ENCODE measurements around the gene SHISA4. TPM values are rescaled to one million over a fixed set of nuclear protein-coding genes. Genes with fewer than 3 reads are reported as not detected.
A peak's percentile ranks its signal among the peaks of the same experiment; 100 is the strongest.

Gene SHISA4
- polyA plus RNA-seq, 3 donors: 1.5 to 3.1 (median 2.3) TPM

DNA sequence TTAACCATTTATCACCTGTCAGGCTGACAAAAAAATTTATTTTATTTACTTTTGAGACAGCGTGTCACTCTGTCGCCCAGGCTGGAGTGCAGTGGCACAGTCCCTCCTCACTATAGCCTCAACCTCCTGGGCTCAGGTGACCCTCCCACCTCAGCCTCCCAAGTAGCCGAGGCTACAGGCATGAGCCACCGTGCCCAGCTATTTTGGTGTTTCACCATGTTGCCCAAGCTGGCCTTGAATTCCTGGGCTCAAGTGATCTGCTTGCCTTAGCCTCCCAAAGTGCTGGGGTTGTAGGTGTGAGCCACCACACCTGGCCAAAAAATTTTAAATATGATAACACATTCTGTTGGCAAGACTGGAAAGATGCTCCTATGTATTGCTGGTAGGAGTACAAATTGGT is 48.6 kb upstream of the SHISA4 start:
- Mint-ChIP-seq H3K27me3 (ENCODE audit: low read depth in 3 of 3) (no peaks in the 10 kb centered on the region), H3K4me3 (no peak overlapping the region), H3K27ac (no peak overlapping the region), H3K4me1 (peaks cover 33% of the 10 kb centered on the region), H3K36me3 (peaks cover 10 to 14% of the 10 kb centered on the region in 2 donors), H3K9me3 (peaks cover 3 to 6% (median 4%) of the 10 kb centered on the region in 7 donors)
- DNase-seq: no peak
- Histone ChIP-seq H3K27me3 (ENCODE audit: control insufficient read depth in 2 of 2, insufficient read depth in 2 of 2, low read length in 2 of 2) (no peaks in the 10 kb centered on the region), H3K36me3 (replicated peaks in 1 of 2; ENCODE audit: control insufficient read depth in 1 of 2, insufficient read depth in 2 of 2, low read length in 2 of 2) (peaks cover 9 to 19% of the 10 kb centered on the region in 2 donors), H3K27ac (ENCODE audit: low read depth in 1 of 2, low read length in 2 of 2) (peak overlapping the region in 1 of 2 donors; percentile 22), H3K9me3 (replicated peaks in 1 of 2; ENCODE audit: control insufficient read depth in 1 of 2, insufficient read depth in 1 of 2, low read length in 2 of 2) (no peaks in the 10 kb centered on the region), H3K79me2 (ENCODE audit: insufficient read depth, low read length) (peaks cover 100% of the 10 kb centered on the region), H3K4me2 (replicated peaks; ENCODE audit: extremely low read depth, low read length, poor library complexity, severe bottlenecking) (no peak overlapping the region), H3K9ac (ENCODE audit: insufficient read depth, low read length, poor library complexity, severe bottlenecking) (no peak overlapping the region), H3K4me1 (ENCODE audit: control insufficient read depth in 1 of 2, insufficient read depth in 2 of 2, low read length in 2 of 2) (peaks cover 10 to 24% of the 10 kb centered on the region in 2 donors), H2AFZ (ENCODE audit: insufficient read depth, low read depth, low read length, poor library complexity, severe bottlenecking) (no peak overlapping the region), H3K4me3 (replicated peaks in 1 of 3; ENCODE audit: low read depth in 2 of 3, low read length in 3 of 3) (no peak overlapping the region), H4K20me1 (ENCODE audit: insufficient read depth, low read length) (peaks cover 80% of the 10 kb centered on the region)
- intact Hi-C loops (cut with micrococcal nuclease): no loop called here
- TF ChIP-seq, protein P1, sequence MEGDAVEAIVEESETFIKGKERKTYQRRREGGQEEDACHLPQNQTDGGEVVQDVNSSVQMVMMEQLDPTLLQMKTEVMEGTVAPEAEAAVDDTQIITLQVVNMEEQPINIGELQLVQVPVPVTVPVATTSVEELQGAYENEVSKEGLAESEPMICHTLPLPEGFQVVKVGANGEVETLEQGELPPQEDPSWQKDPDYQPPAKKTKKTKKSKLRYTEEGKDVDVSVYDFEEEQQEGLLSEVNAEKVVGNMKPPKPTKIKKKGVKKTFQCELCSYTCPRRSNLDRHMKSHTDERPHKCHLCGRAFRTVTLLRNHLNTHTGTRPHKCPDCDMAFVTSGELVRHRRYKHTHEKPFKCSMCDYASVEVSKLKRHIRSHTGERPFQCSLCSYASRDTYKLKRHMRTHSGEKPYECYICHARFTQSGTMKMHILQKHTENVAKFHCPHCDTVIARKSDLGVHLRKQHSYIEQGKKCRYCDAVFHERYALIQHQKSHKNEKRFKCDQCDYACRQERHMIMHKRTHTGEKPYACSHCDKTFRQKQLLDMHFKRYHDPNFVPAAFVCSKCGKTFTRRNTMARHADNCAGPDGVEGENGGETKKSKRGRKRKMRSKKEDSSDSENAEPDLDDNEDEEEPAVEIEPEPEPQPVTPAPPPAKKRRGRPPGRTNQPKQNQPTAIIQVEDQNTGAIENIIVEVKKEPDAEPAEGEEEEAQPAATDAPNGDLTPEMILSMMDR (IDR thresholded peaks at IDR 0.05): no peak
- WGBS (ENCODE audit: insufficient coverage): 100% methylated on average over 3 of the region's 4 CpGs

DNA sequence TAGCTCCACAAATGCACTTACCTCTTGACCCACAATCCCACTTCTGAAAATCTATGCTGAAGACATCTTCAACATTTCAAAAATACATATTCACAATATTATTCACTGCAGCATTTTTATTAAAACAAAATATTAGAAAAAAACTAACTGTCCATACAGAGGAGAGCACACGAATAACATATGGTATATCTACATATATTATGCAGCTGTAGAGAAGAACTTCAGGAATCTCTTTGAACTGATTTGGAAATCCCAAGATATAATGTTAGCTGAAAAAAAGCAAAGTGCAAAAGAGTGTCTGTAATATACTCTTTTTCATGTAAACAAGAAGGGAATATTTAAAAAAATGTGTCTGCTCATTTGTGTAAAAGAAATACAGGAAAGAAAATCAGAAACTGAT is 48.2 kb upstream of the SHISA4 start:
- Histone ChIP-seq H3K4me3 (replicated peaks in 1 of 3; ENCODE audit: low read depth in 2 of 3, low read length in 3 of 3) (no peak overlapping the region), H3K4me1 (ENCODE audit: control insufficient read depth in 1 of 2, insufficient read depth in 2 of 2, low read length in 2 of 2) (peaks cover 10 to 24% of the 10 kb centered on the region in 2 donors), H2AFZ (ENCODE audit: insufficient read depth, low read depth, low read length, poor library complexity, severe bottlenecking) (no peak overlapping the region), H3K9me3 (replicated peaks in 1 of 2; ENCODE audit: control insufficient read depth in 1 of 2, insufficient read depth in 1 of 2, low read length in 2 of 2) (no peaks in the 10 kb centered on the region), H3K9ac (ENCODE audit: insufficient read depth, low read length, poor library complexity, severe bottlenecking) (no peak overlapping the region), H3K36me3 (replicated peaks in 1 of 2; ENCODE audit: control insufficient read depth in 1 of 2, insufficient read depth in 2 of 2, low read length in 2 of 2) (peaks cover 6 to 15% of the 10 kb centered on the region in 2 donors), H3K27me3 (ENCODE audit: control insufficient read depth in 2 of 2, insufficient read depth in 2 of 2, low read length in 2 of 2) (no peaks in the 10 kb centered on the region), H3K79me2 (ENCODE audit: insufficient read depth, low read length) (peaks cover 100% of the 10 kb centered on the region), H4K20me1 (ENCODE audit: insufficient read depth, low read length) (peaks cover 77% of the 10 kb centered on the region), H3K27ac (ENCODE audit: low read depth in 1 of 2, low read length in 2 of 2) (peak overlapping the region in 1 of 2 donors; percentile 22), H3K4me2 (replicated peaks; ENCODE audit: extremely low read depth, low read length, poor library complexity, severe bottlenecking) (no peak overlapping the region)
- Mint-ChIP-seq H3K9me3 (peaks cover 3 to 6% (median 4%) of the 10 kb centered on the region in 7 donors), H3K27ac (no peak overlapping the region), H3K36me3 (peaks cover 10 to 13% of the 10 kb centered on the region in 2 donors), H3K4me3 (no peak overlapping the region), H3K4me1 (peaks cover 33% of the 10 kb centered on the region), H3K27me3 (ENCODE audit: low read depth in 3 of 3) (no peaks in the 10 kb centered on the region)
- DNase-seq: no peak
- intact Hi-C loops (cut with micrococcal nuclease): no loop called here
- TF ChIP-seq, protein P1 (IDR thresholded peaks at IDR 0.05): no peak
- WGBS (ENCODE audit: insufficient coverage): no CpG with 5 or more reads among the region's 1 CpG
